ENCODE results near the gene VCPKMT.

Gene VCPKMT

GRCh38 chr14:50094056-50094755 is 22.2 kb downstream of the VCPKMT start:
- Histone ChIP-seq H3K4me1 (ENCODE audit: control insufficient read depth in 2 of 2, insufficient read depth in 2 of 2, low read length in 2 of 2) (no peaks in the 10 kb centered on the region), H3K9me3 (ENCODE audit: control insufficient read depth in 2 of 2, low read length in 2 of 2) (no peaks in the 10 kb centered on the region), H3K36me3 (ENCODE audit: control insufficient read depth in 2 of 2, insufficient read depth in 2 of 2, low read length in 2 of 2) (no peaks in the 10 kb centered on the region), H3K27ac (ENCODE audit: low read depth in 2 of 2, low read length in 2 of 2) (no peak overlapping the region), H3K9ac (ENCODE audit: low read depth in 1 of 2, low read length in 2 of 2) (no peak overlapping the region), H3K27me3 (ENCODE audit: control insufficient read depth in 2 of 2, insufficient read depth in 2 of 2, low read length in 2 of 2) (no peaks in the 10 kb centered on the region), H3K4me3 (ENCODE audit: low read length in 2 of 2) (no peak overlapping the region)

GRCh38 chr14:50093496-50093895 is 22.9 kb downstream of the VCPKMT start:
- no peaks in the 10 kb centered on the region for H3K4me1 ChIP-seq (ENCODE audit: control insufficient read depth in 2 of 2, insufficient read depth in 2 of 2, low read length in 2 of 2)
- no peak overlapping the region for H3K9ac ChIP-seq (ENCODE audit: low read depth in 1 of 2, low read length in 2 of 2)
- H3K4me3 ChIP-seq (ENCODE audit: low read length in 2 of 2), result no peak overlapping the region
- no peaks in the 10 kb centered on the region for H3K9me3 ChIP-seq (ENCODE audit: control insufficient read depth in 2 of 2, low read length in 2 of 2)
- H3K36me3 ChIP-seq (ENCODE audit: control insufficient read depth in 2 of 2, insufficient read depth in 2 of 2, low read length in 2 of 2), result no peaks in the 10 kb centered on the region
- H3K27ac ChIP-seq (ENCODE audit: low read depth in 2 of 2, low read length in 2 of 2), result no peak overlapping the region
- no peaks in the 10 kb centered on the region for H3K27me3 ChIP-seq (ENCODE audit: control insufficient read depth in 2 of 2, insufficient read depth in 2 of 2, low read length in 2 of 2)

GRCh38 chr14:50092006-50092555 is 24.3 kb downstream of the VCPKMT start:
- Histone ChIP-seq H3K4me1 (ENCODE audit: control insufficient read depth in 2 of 2, insufficient read depth in 2 of 2, low read length in 2 of 2) (no peaks in the 10 kb centered on the region), H3K9ac (ENCODE audit: low read depth in 1 of 2, low read length in 2 of 2) (no peak overlapping the region), H3K36me3 (ENCODE audit: control insufficient read depth in 2 of 2, insufficient read depth in 2 of 2, low read length in 2 of 2) (no peaks in the 10 kb centered on the region), H3K9me3 (ENCODE audit: control insufficient read depth in 2 of 2, low read length in 2 of 2) (no peaks in the 10 kb centered on the region), H3K27ac (ENCODE audit: low read depth in 2 of 2, low read length in 2 of 2) (no peak overlapping the region), H3K4me3 (ENCODE audit: low read length in 2 of 2) (no peak overlapping the region), H3K27me3 (ENCODE audit: control insufficient read depth in 2 of 2, insufficient read depth in 2 of 2, low read length in 2 of 2) (no peaks in the 10 kb centered on the region)

- no peak overlapping the region for H3K9ac ChIP-seq (ENCODE audit: low read depth in 1 of 2, low read length in 2 of 2)
- no peak overlapping the region for H3K27ac ChIP-seq (ENCODE audit: low read depth in 2 of 2, low read length in 2 of 2)
- no peaks in the 10 kb centered on the region for H3K9me3 ChIP-seq (ENCODE audit: control insufficient read depth in 2 of 2, low read length in 2 of 2)
- H3K4me3 ChIP-seq (ENCODE audit: low read length in 2 of 2), result no peak overlapping the region
- no peaks in the 10 kb centered on the region for H3K27me3 ChIP-seq (ENCODE audit: control insufficient read depth in 2 of 2, insufficient read depth in 2 of 2, low read length in 2 of 2)
- H3K4me1 ChIP-seq (ENCODE audit: control insufficient read depth in 2 of 2, insufficient read depth in 2 of 2, low read length in 2 of 2), result no peaks in the 10 kb centered on the region
- H3K36me3 ChIP-seq (ENCODE audit: control insufficient read depth in 2 of 2, insufficient read depth in 2 of 2, low read length in 2 of 2), result no peaks in the 10 kb centered on the region
These were observed 25.0 kb downstream of the VCPKMT start for GRCh38 chr14:50091240-50091913.

GRCh38 chr14:50089208-50089607 is 27.2 kb downstream of the VCPKMT start:
- Histone ChIP-seq H3K9me3 (ENCODE audit: control insufficient read depth in 2 of 2, low read length in 2 of 2) (no peaks in the 10 kb centered on the region), H3K36me3 (ENCODE audit: control insufficient read depth in 2 of 2, insufficient read depth in 2 of 2, low read length in 2 of 2) (no peaks in the 10 kb centered on the region), H3K4me1 (ENCODE audit: control insufficient read depth in 2 of 2, insufficient read depth in 2 of 2, low read length in 2 of 2) (no peaks in the 10 kb centered on the region), H3K27me3 (ENCODE audit: control insufficient read depth in 2 of 2, insufficient read depth in 2 of 2, low read length in 2 of 2) (no peaks in the 10 kb centered on the region), H3K4me3 (ENCODE audit: low read length in 2 of 2) (no peak overlapping the region), H3K9ac (ENCODE audit: low read depth in 1 of 2, low read length in 2 of 2) (no peak overlapping the region), H3K27ac (ENCODE audit: low read depth in 2 of 2, low read length in 2 of 2) (no peak overlapping the region)

- Histone ChIP-seq H3K4me1 (ENCODE audit: control insufficient read depth in 2 of 2, insufficient read depth in 2 of 2, low read length in 2 of 2) (peaks cover 0 to 2% of the 10 kb centered on the region in 2 donors), H3K27ac (ENCODE audit: low read depth in 2 of 2, low read length in 2 of 2) (no peak overlapping the region), H3K36me3 (ENCODE audit: control insufficient read depth in 2 of 2, insufficient read depth in 2 of 2, low read length in 2 of 2) (no peaks in the 10 kb centered on the region), H3K27me3 (ENCODE audit: control insufficient read depth in 2 of 2, insufficient read depth in 2 of 2, low read length in 2 of 2) (no peaks in the 10 kb centered on the region), H3K4me3 (ENCODE audit: low read length in 2 of 2) (no peak overlapping the region), H3K9me3 (ENCODE audit: control insufficient read depth in 2 of 2, low read length in 2 of 2) (no peaks in the 10 kb centered on the region), H3K9ac (ENCODE audit: low read depth in 1 of 2, low read length in 2 of 2) (no peak overlapping the region)
These were observed 27.6 kb downstream of the VCPKMT start for GRCh38 chr14:50088731-50089130.

GRCh38 chr14:50088117-50088515 is 28.3 kb downstream of the VCPKMT start:
- H3K4me1 ChIP-seq (ENCODE audit: control insufficient read depth in 2 of 2, insufficient read depth in 2 of 2, low read length in 2 of 2), result peaks cover 0 to 4% of the 10 kb centered on the region in 2 donors
- H3K27ac ChIP-seq (ENCODE audit: low read depth in 2 of 2, low read length in 2 of 2), result no peak overlapping the region
- no peaks in the 10 kb centered on the region for H3K36me3 ChIP-seq (ENCODE audit: control insufficient read depth in 2 of 2, insufficient read depth in 2 of 2, low read length in 2 of 2)
- H3K4me3 ChIP-seq (ENCODE audit: low read length in 2 of 2), result no peak overlapping the region
- no peaks in the 10 kb centered on the region for H3K9me3 ChIP-seq (ENCODE audit: control insufficient read depth in 2 of 2, low read length in 2 of 2)
- no peak overlapping the region for H3K9ac ChIP-seq (ENCODE audit: low read depth in 1 of 2, low read length in 2 of 2)
- no peaks in the 10 kb centered on the region for H3K27me3 ChIP-seq (ENCODE audit: control insufficient read depth in 2 of 2, insufficient read depth in 2 of 2, low read length in 2 of 2)

GRCh38 chr14:50087341-50088116 is 28.8 kb downstream of the VCPKMT start:
- H3K9ac ChIP-seq (ENCODE audit: low read depth in 1 of 2, low read length in 2 of 2), result no peak overlapping the region
- H3K27me3 ChIP-seq (ENCODE audit: control insufficient read depth in 2 of 2, insufficient read depth in 2 of 2, low read length in 2 of 2), result no peaks in the 10 kb centered on the region
- H3K9me3 ChIP-seq (ENCODE audit: control insufficient read depth in 2 of 2, low read length in 2 of 2), result no peaks in the 10 kb centered on the region
- no peak overlapping the region for H3K4me3 ChIP-seq (ENCODE audit: low read length in 2 of 2)
- H3K27ac ChIP-seq (ENCODE audit: low read depth in 2 of 2, low read length in 2 of 2), result no peak overlapping the region
- H3K4me1 ChIP-seq (ENCODE audit: control insufficient read depth in 2 of 2, insufficient read depth in 2 of 2, low read length in 2 of 2), result peaks cover under 1 to 4% of the 10 kb centered on the region in 2 donors
- H3K36me3 ChIP-seq (ENCODE audit: control insufficient read depth in 2 of 2, insufficient read depth in 2 of 2, low read length in 2 of 2), result no peaks in the 10 kb centered on the region

GRCh38 chr14:50086321-50086711 is 30.1 kb downstream of the VCPKMT start:
- Histone ChIP-seq H3K9me3 (ENCODE audit: control insufficient read depth in 2 of 2, low read length in 2 of 2) (no peaks in the 10 kb centered on the region), H3K36me3 (ENCODE audit: control insufficient read depth in 2 of 2, insufficient read depth in 2 of 2, low read length in 2 of 2) (no peaks in the 10 kb centered on the region), H3K4me1 (ENCODE audit: control insufficient read depth in 2 of 2, insufficient read depth in 2 of 2, low read length in 2 of 2) (peaks cover 3 to 4% of the 10 kb centered on the region in 2 donors), H3K9ac (ENCODE audit: low read depth in 1 of 2, low read length in 2 of 2) (no peak overlapping the region), H3K27me3 (ENCODE audit: control insufficient read depth in 2 of 2, insufficient read depth in 2 of 2, low read length in 2 of 2) (no peaks in the 10 kb centered on the region), H3K27ac (ENCODE audit: low read depth in 2 of 2, low read length in 2 of 2) (peak overlapping the region; percentile 28 to 32), H3K4me3 (ENCODE audit: low read length in 2 of 2) (no peak overlapping the region)

Measured in mucosa of rectum (tissue), 2 donors.